GM12878 (cell line): Measurements from ENCODE around the gene SLITRK1. TPM values are rescaled to one million over a fixed set of nuclear protein-coding genes. Genes with fewer than 3 reads are reported as not detected.

Source experiments
- ATAC-seq: fragments of 200-7000 bp; cut with Tn5 transposase; 3 replicates; pipeline ENCODE4 v1.9.1; 2020; ENCODE audit warnings: mild to moderate bottlenecking, moderate library complexity
- BruUV-seq: library from RNA; stranded (reverse); fragments of 400-500 nt; replicated peaks from 2 replicates; lab custom pipeline; 2021; lab: Mats Ljungman, UMichigan
- CTCF ChIA-PET: fragments of 300-600 bp; sonication (Branson Sonifier 250); formaldehyde crosslinking; extraction: SDS; loops from one replicate; lab custom pipeline; 2021; ENCODE audit warnings: inconsistent platforms; lab: Yijun Ruan, JAX
- POLR2A ChIA-PET: fragments of 350-600 bp; formaldehyde crosslinking; extraction: SDS; loops from one replicate; lab custom pipeline; 2021; ENCODE audit warnings: inconsistent platforms; lab: Charles Lee
- RAD21 ChIA-PET: fragments of 300-600 bp; sonication (Branson Sonifier 250); formaldehyde crosslinking; loops from one replicate; lab custom pipeline; 2023; ENCODE audit warnings: antibody characterized with exemption; ENCODE audit not compliant: unreplicated experiment; lab: Charles Lee
- SMC1A ChIA-PET: fragments of 300-600 bp; sonication (Branson Sonifier 250); formaldehyde crosslinking; loops from one replicate; lab custom pipeline; 2023; ENCODE audit not compliant: unreplicated experiment, uncharacterized antibody; lab: Charles Lee
- DNase-seq: peaks from one replicate; pipeline ENCODE4 v3.0.0-alpha.2; 2011; ENCODE audit warnings: low read depth, low spot score
- FAIRE-seq: peaks from 3 replicates; lab custom pipeline; 2011; peaks lifted over from hg19 to GRCh38; lab: Jason Lieb, UNC
- H2AFZ ChIP-seq: 2 replicates; pipeline ENCODE4 v1.6.0; 2011; ENCODE audit warnings: low read depth, low read length, control low read depth; ENCODE audit not compliant: control insufficient read depth
- H3K27ac ChIP-seq: 2 replicates; pipeline ENCODE4 v1.5.1; 2011; ENCODE audit warnings: control low read depth; ENCODE audit not compliant: control insufficient read depth, insufficient read depth
- H3K27me3 ChIP-seq, 2 experiments: replicated peaks in 1 of 2; 2 replicates each; pipeline versions ENCODE4 v1.6.0 to v1.6.1; 2011; ENCODE audit warnings: low read length in 1 of 2; ENCODE audit not compliant: control insufficient read depth in 2 of 2, insufficient read depth in 2 of 2
- H3K36me3 ChIP-seq, 2 experiments: 2 replicates each; pipeline ENCODE4 v1.5.1; 2011; ENCODE audit warnings: low read length in 1 of 2; ENCODE audit not compliant: control insufficient read depth in 2 of 2, insufficient read depth in 2 of 2
- H3K4me1 ChIP-seq: 2 replicates; pipeline ENCODE4 v1.6.1; 2011; ENCODE audit warnings: mild to moderate bottlenecking, low read length, moderate library complexity, mixed read lengths; ENCODE audit not compliant: control insufficient read depth, insufficient read depth
- H3K4me2 ChIP-seq: 2 replicates; pipeline ENCODE4 v1.6.0; 2011; ENCODE audit warnings: control low read depth; ENCODE audit not compliant: control insufficient read depth, insufficient read depth
- H3K4me3 ChIP-seq: fragments of 200-600 bp; sonication (generic); 2 replicates; pipeline ENCODE4 v1.5.1; 2016
- H3K79me2 ChIP-seq: 2 replicates; pipeline ENCODE4 v1.6.0; 2011; ENCODE audit warnings: low read length; ENCODE audit not compliant: control insufficient read depth, insufficient read depth
- H3K9ac ChIP-seq: 2 replicates; pipeline ENCODE4 v1.8.0; 2011; ENCODE audit warnings: low read length, control low read depth, mixed read lengths; ENCODE audit not compliant: control insufficient read depth, insufficient read depth
- H3K9me3 ChIP-seq: replicated peaks from 3 replicates; pipeline ENCODE4 v1.5.1; 2011; ENCODE audit warnings: mild to moderate bottlenecking, low read length; ENCODE audit not compliant: control insufficient read depth, insufficient read depth
- H4K20me1 ChIP-seq: 2 replicates; pipeline ENCODE4 v1.6.0; 2011; ENCODE audit not compliant: control insufficient read depth, insufficient read depth
- BACH1 ChIP-seq: fragments of 450-650 bp; IDR thresholded peaks from 2 replicates; pipeline ENCODE4 v1.6.1; 2017; ENCODE audit warnings: mild to moderate bottlenecking, borderline replicate concordance
- BRCA1 ChIP-seq: IDR thresholded peaks from 2 replicates; pipeline ENCODE4 v1.6.1; 2011; ENCODE audit warnings: low read depth, low read length, improper control_type of control experiment
- CBFB ChIP-seq: IDR thresholded peaks from 2 replicates; pipeline ENCODE4 v1.6.1; 2016; ENCODE audit warnings: antibody characterized with exemption, low read depth
- CBX5 ChIP-seq: sonication (generic); IDR thresholded peaks from 2 replicates; pipeline ENCODE4 v1.6.1; 2016; ENCODE audit warnings: low read depth, moderate library complexity, mild to moderate bottlenecking, inconsistent platforms
- CHD4 ChIP-seq: fragments of 200-600 bp; sonication (generic); IDR thresholded peaks from 2 replicates; pipeline ENCODE4 v1.6.1; 2016; ENCODE audit warnings: mild to moderate bottlenecking
- EED ChIP-seq: sonication (generic); IDR thresholded peaks from 2 replicates; pipeline ENCODE4 v1.6.1; 2016; ENCODE audit warnings: antibody characterized with exemption, low read depth
- EZH2 ChIP-seq: IDR thresholded peaks from 2 replicates; pipeline ENCODE4 v1.6.1; 2012; ENCODE audit warnings: low read depth, mild to moderate bottlenecking, control low read depth, inconsistent platforms, low read length, borderline replicate concordance; ENCODE audit not compliant: control insufficient read depth
- GABPA ChIP-seq: IDR thresholded peaks from 2 replicates; pipeline ENCODE4 v1.6.1; 2014; ENCODE audit warnings: antibody characterized with exemption, low read depth, mild to moderate bottlenecking, inconsistent platforms
- MTA2 ChIP-seq: fragments of 450-650 bp; IDR thresholded peaks from 2 replicates; pipeline ENCODE4 v1.6.1; 2016; ENCODE audit warnings: low read depth, mild to moderate bottlenecking, moderate library complexity
- MYC ChIP-seq: IDR thresholded peaks from 2 replicates; pipeline ENCODE4 v1.6.1; 2011; ENCODE audit warnings: mild to moderate bottlenecking, low read length, moderate library complexity, inconsistent platforms; ENCODE audit not compliant: insufficient read depth, insufficient replicate concordance, insufficient read length, severe bottlenecking
- NR2C1 ChIP-seq: fragments of 450-650 bp; IDR thresholded peaks from 2 replicates; pipeline ENCODE4 v1.6.1; 2017; ENCODE audit warnings: antibody characterized with exemption, mild to moderate bottlenecking, moderate library complexity
- RBBP5 ChIP-seq: fragments of 200-600 bp; sonication (generic); conservative IDR thresholded peaks from 2 replicates; pipeline ENCODE4 v1.6.1; 2016
- RCOR1 ChIP-seq: conservative IDR thresholded peaks from 2 replicates; pipeline ENCODE4 v1.6.1; 2012; ENCODE audit warnings: low read depth, low read length, improper control_type of control experiment
- SMAD1 ChIP-seq: fragments of 450-650 bp; IDR thresholded peaks from 2 replicates; pipeline ENCODE4 v1.6.1; 2018; ENCODE audit warnings: mild to moderate bottlenecking, low read depth; ENCODE audit not compliant: partially characterized antibody
- SMAD5 ChIP-seq: IDR thresholded peaks from 2 replicates; pipeline ENCODE4 v1.6.1; 2016; ENCODE audit warnings: antibody characterized with exemption, low read depth
- TCF12 ChIP-seq: IDR thresholded peaks from 2 replicates; pipeline ENCODE4 v1.6.1; 2011; ENCODE audit warnings: low read depth, mild to moderate bottlenecking, low read length
- WRNIP1 ChIP-seq: IDR thresholded peaks from 2 replicates; pipeline ENCODE4 v1.6.1; 2011; ENCODE audit warnings: low read depth, low read length, improper control_type of control experiment, borderline replicate concordance
- ZNF274 ChIP-seq: IDR thresholded peaks from one replicate; pipeline ENCODE4 v1.8.0; 2011; ENCODE audit not compliant: insufficient read length, insufficient read depth
- ZNF384 ChIP-seq: IDR thresholded peaks from 2 replicates; pipeline ENCODE4 v1.6.1; 2012; ENCODE audit warnings: low read depth, mild to moderate bottlenecking, low read length, improper control_type of control experiment, borderline replicate concordance
- in situ Hi-C: fragments of 300-500 bp; cut with MboI; formaldehyde crosslinking; loops from 9 replicates; pipeline ENCODE4 v1.14.3; 2018; ENCODE audit warnings: mixed read lengths
- intact Hi-C: fragments of 100-400 bp; cut with micrococcal nuclease; formaldehyde crosslinking; loops from one replicate; pipeline ENCODE4 v1.14.2; 2022; ENCODE audit not compliant: unreplicated experiment
- polyA plus RNA-seq, 11 experiments: library from polyadenylated mRNA; depleted of rRNA in 4 of 11; unstranded in 6 of 11; stranded (reverse) in 5 of 11; fragments of >200 nt; fragmentation: Nextera tagmentation in 4 of 11; fragmentation: Illumina TruSeq in 1 of 11; extraction: Ambion mirVana in 4 of 11; extraction: Trizol in 1 of 11; gene quantifications; 1 replicate in 1 of 11; 2 replicates in 10 of 11; pipeline versions ENCODE4 v1.2.1 to v1.2.3, GENCODE V29; 2011 to 2016; ENCODE audit warnings: inconsistent platforms in 2 of 11, missing spikeins in 2 of 11, low read depth in 1 of 11
- total RNA-seq, 4 experiments: library from RNA; depleted of rRNA in 3 of 4; stranded (reverse); fragments of >200 nt in 3 of 4; fragmentation: Illumina TruSeq in 1 of 4; extraction: Trizol in 1 of 4; gene quantifications; 2 replicates each; pipeline versions ENCODE4 v1.2.1 to v1.2.3, GENCODE V29; 2013 to 2021
- TF ChIP-seq, protein P1 (sequence below): fragments of 450-650 bp; IDR thresholded peaks from 2 replicates; pipeline ENCODE4 v1.6.1; 2017; ENCODE audit warnings: mild to moderate bottlenecking, moderate library complexity
- TF ChIP-seq, protein P2 (sequence below): IDR thresholded peaks from 2 replicates; pipeline ENCODE4 v1.6.1; 2011; ENCODE audit warnings: mild to moderate bottlenecking, low read depth, low read length, moderate library complexity; ENCODE audit not compliant: insufficient replicate concordance

SLITRK1 gene
- total and polyA plus RNA-seq, 10 of the 15 experiments (the other 5 are each of a cell fraction or from before 2014, with no cell fraction given): 0.03 to 0.78 (median 0.26) TPM

DNA sequence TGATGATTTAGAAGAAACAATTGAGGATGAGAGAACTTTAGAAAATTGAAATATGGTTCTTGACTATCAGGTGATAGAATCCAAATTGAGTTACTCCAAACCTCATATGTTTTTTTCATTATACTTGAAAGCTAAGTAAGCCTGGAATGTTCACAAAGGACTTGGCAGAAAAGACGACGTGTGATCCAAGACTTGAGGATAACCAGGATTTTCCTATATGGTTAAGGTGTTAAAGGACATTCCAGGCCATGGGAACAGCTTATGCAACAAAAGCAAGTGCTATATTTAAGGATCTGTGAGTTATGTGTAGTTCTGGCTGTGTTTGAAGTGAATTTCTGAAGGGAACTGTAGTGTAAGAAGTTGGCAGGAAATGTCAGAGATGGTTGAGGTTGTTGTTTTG is 52.5 kb downstream of the SLITRK1 start (continued):
- TF ChIP-seq, protein P1, sequence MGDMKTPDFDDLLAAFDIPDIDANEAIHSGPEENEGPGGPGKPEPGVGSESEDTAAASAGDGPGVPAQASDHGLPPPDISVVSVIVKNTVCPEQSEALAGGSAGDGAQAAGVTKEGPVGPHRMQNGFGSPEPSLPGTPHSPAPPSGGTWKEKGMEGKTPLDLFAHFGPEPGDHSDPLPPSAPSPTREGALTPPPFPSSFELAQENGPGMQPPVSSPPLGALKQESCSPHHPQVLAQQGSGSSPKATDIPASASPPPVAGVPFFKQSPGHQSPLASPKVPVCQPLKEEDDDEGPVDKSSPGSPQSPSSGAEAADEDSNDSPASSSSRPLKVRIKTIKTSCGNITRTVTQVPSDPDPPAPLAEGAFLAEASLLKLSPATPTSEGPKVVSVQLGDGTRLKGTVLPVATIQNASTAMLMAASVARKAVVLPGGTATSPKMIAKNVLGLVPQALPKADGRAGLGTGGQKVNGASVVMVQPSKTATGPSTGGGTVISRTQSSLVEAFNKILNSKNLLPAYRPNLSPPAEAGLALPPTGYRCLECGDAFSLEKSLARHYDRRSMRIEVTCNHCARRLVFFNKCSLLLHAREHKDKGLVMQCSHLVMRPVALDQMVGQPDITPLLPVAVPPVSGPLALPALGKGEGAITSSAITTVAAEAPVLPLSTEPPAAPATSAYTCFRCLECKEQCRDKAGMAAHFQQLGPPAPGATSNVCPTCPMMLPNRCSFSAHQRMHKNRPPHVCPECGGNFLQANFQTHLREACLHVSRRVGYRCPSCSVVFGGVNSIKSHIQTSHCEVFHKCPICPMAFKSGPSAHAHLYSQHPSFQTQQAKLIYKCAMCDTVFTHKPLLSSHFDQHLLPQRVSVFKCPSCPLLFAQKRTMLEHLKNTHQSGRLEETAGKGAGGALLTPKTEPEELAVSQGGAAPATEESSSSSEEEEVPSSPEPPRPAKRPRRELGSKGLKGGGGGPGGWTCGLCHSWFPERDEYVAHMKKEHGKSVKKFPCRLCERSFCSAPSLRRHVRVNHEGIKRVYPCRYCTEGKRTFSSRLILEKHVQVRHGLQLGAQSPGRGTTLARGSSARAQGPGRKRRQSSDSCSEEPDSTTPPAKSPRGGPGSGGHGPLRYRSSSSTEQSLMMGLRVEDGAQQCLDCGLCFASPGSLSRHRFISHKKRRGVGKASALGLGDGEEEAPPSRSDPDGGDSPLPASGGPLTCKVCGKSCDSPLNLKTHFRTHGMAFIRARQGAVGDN: no peak
- no peak for TF ChIP-seq SMAD1
- TF ChIP-seq WRNIP1: no peak
- TF ChIP-seq SMAD5: no peak
- no peak for TF ChIP-seq NR2C1
- TF ChIP-seq, protein P2, sequence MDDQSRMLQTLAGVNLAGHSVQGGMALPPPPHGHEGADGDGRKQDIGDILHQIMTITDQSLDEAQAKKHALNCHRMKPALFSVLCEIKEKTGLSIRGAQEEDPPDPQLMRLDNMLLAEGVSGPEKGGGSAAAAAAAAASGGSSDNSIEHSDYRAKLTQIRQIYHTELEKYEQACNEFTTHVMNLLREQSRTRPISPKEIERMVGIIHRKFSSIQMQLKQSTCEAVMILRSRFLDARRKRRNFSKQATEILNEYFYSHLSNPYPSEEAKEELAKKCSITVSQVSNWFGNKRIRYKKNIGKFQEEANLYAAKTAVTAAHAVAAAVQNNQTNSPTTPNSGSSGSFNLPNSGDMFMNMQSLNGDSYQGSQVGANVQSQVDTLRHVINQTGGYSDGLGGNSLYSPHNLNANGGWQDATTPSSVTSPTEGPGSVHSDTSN: no peak
- no peak for TF ChIP-seq BRCA1

DNA sequence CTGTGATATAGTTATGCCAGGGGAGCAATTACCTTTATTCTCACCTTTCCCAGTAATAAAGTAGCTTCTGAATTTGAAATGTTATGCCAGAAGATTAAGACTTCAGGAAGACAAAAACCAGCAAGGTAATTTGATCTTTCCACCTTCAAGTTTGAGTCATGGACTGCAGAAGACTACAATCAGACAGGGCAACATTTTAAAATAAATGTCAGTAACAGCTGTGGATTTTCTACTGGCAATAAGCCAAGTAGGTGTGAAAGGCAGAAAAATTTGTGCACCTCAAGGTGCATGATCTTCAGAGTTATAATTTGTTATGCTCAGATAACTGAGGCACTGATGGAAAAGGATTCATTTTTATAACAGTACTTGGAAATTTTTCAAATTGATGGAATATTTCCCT is 54.9 kb downstream of the SLITRK1 start:
- no peaks in the 10 kb centered on the region; the same call in 2 of the 3 replicates for H3K9me3 ChIP-seq
- in situ Hi-C loops (no loop called here), intact Hi-C loops (no loop called here)
- DNase-seq: no peak
- H3K4me1 ChIP-seq: no peaks in the 10 kb centered on the region
- no peaks in the 10 kb centered on the region for H4K20me1 ChIP-seq
- no peaks in the 10 kb centered on the region for H3K27me3 ChIP-seq
- H3K79me2 ChIP-seq: no peaks in the 10 kb centered on the region
- H3K27ac ChIP-seq: no peak overlapping the region
- TF ChIP-seq BACH1 (no peak), EED (no peak), CBX5 (no peak), GABPA (no peak), MTA2 (no peak), ZNF384 (no peak), RBBP5 (no peak), ZNF274 (no peak), MYC (no peak), EZH2 (no peak), CBFB (no peak), TCF12 (no peak), RCOR1 (no peak), CHD4 (no peak)
- POLR2A ChIA-PET: no interaction called here
- RAD21 ChIA-PET: no interaction called here
- no peak overlapping the region for H3K4me3 ChIP-seq
- no peak overlapping the region for H3K4me2 ChIP-seq
- CTCF ChIA-PET: no interaction called here
- SMC1A ChIA-PET: interaction anchor here (1.0 kb wide), 1 partner anchor 10 kb away, joined by 3 read pairs; no protein-coding TSS in a partner anchor
- no peak overlapping the region for H2AFZ ChIP-seq
- no peak for FAIRE-seq
- no peaks in the 10 kb centered on the region; a peak in 1 of 4 replicates for H3K36me3 ChIP-seq
- no TSS peak for BruUV-seq
- ATAC-seq: no peak
- H3K9ac ChIP-seq: no peak overlapping the region
